IMR-90 (cell line): ENCODE data around the gene PGS1. TPM values are rescaled to one million over a fixed set of nuclear protein-coding genes. Genes with fewer than 3 reads are reported as not detected.

Experiments used
- ATAC-seq: fragments of 200-7000 bp; cut with Tn5 transposase; 2 replicates; pipeline ENCODE4 v1.9.1; 2020; ENCODE audit warnings: low read depth, mild to moderate bottlenecking, moderate library complexity
- BruUV-seq: library from RNA; stranded (reverse); fragments of 400-500 nt; replicated peaks from 2 replicates; lab custom pipeline; 2021; lab: Mats Ljungman, UMichigan
- CTCF ChIA-PET: fragments of 300-600 bp; formaldehyde crosslinking; extraction: SDS; loops from one replicate; lab custom pipeline; 2021; ENCODE audit warnings: antibody characterized with exemption; lab: Yijun Ruan, JAX
- POLR2A ChIA-PET: fragments of 300-600 bp; sonication (Branson Sonifier 250); formaldehyde crosslinking; loops from one replicate; lab custom pipeline; 2022; ENCODE audit warnings: antibody characterized with exemption; ENCODE audit not compliant: unreplicated experiment; lab: Charles Lee
- DNase-seq: peaks from one replicate; pipeline ENCODE4 v3.0.0; 2013
- H2AFZ ChIP-seq: replicated peaks from 2 replicates; pipeline ENCODE3; 2013; ENCODE audit warnings: low read length, mild to moderate bottlenecking; ENCODE audit not compliant: poor library complexity
- H2AK5ac ChIP-seq: 2 replicates; pipeline ENCODE4 v1.6.1; 2013; ENCODE audit warnings: low read depth, low read length, inconsistent platforms
- H2AK9ac ChIP-seq: replicated peaks from 2 replicates; pipeline ENCODE3; 2013; ENCODE audit warnings: mild to moderate bottlenecking, low read depth, low read length, moderate library complexity; ENCODE audit not compliant: poor library complexity
- H2BK120ac ChIP-seq: 2 replicates; pipeline ENCODE4 v1.6.1; 2013; ENCODE audit warnings: low read depth, low read length, inconsistent platforms
- H2BK15ac ChIP-seq: 3 replicates; pipeline ENCODE4 v1.6.1; 2013; ENCODE audit warnings: low read depth, low read length, inconsistent platforms
- H2BK20ac ChIP-seq: 2 replicates; pipeline ENCODE4 v1.6.1; 2013; ENCODE audit warnings: low read depth, mild to moderate bottlenecking, inconsistent platforms, low read length, moderate library complexity
- H2BK5ac ChIP-seq: 2 replicates; pipeline ENCODE4 v1.6.1; 2013; ENCODE audit warnings: mild to moderate bottlenecking, low read depth, low read length, inconsistent platforms; ENCODE audit not compliant: poor library complexity, severe bottlenecking
- H3K14ac ChIP-seq: replicated peaks from 2 replicates; pipeline ENCODE4 v1.6.1; 2013; ENCODE audit warnings: low read depth, low read length, inconsistent platforms
- H3K18ac ChIP-seq: 2 replicates; pipeline ENCODE4 v1.6.1; 2013; ENCODE audit warnings: low read depth, low read length, control low read depth
- H3K23ac ChIP-seq: 2 replicates; pipeline ENCODE4 v1.6.1; 2013; ENCODE audit warnings: low read depth, low read length, inconsistent platforms
- H3K27ac ChIP-seq: 2 replicates; pipeline ENCODE4 v1.5.1; 2013; ENCODE audit warnings: mild to moderate bottlenecking, control low read depth, low read length; ENCODE audit not compliant: insufficient read depth
- H3K27me3 ChIP-seq: 2 replicates; pipeline ENCODE4 v1.6.1; 2013; ENCODE audit warnings: low read length; ENCODE audit not compliant: control insufficient read depth, insufficient read depth
- H3K36me3 ChIP-seq: 2 replicates; pipeline ENCODE4 v1.6.1; 2013; ENCODE audit warnings: low read length, mixed read lengths; ENCODE audit not compliant: control insufficient read depth, insufficient read depth
- H3K4ac ChIP-seq: 2 replicates; pipeline ENCODE4 v1.6.1; 2013; ENCODE audit warnings: low read depth, low read length, inconsistent platforms
- H3K4me1 ChIP-seq: 2 replicates; pipeline ENCODE4 v1.6.1; 2013; ENCODE audit warnings: low read length, mixed read lengths; ENCODE audit not compliant: control insufficient read depth, insufficient read depth
- H3K4me2 ChIP-seq: 2 replicates; pipeline ENCODE4 v1.6.1; 2013; ENCODE audit warnings: low read depth, mild to moderate bottlenecking, control low read depth, low read length, moderate library complexity
- H3K4me3 ChIP-seq: 2 replicates; pipeline ENCODE4 v1.5.1; 2013; ENCODE audit warnings: low read depth, mild to moderate bottlenecking, control low read depth, low read length, moderate library complexity; ENCODE audit not compliant: insufficient read depth
- H3K56ac ChIP-seq: 2 replicates; pipeline ENCODE4 v1.6.1; 2013; ENCODE audit warnings: low read length, inconsistent platforms; ENCODE audit not compliant: insufficient read depth; ENCODE audit errors: extremely low read depth
- H3K79me1 ChIP-seq, 2 experiments: 2 replicates each; pipeline ENCODE4 v1.6.1; 2013; ENCODE audit warnings: low read length in 2 of 2, inconsistent platforms in 1 of 2, low read depth in 1 of 2
- H3K9ac ChIP-seq: 2 replicates; pipeline ENCODE4 v1.6.1; 2013; ENCODE audit warnings: low read depth, low read length, control low read depth
- H3K9me1 ChIP-seq: 2 replicates; pipeline ENCODE4 v1.6.1; 2013; ENCODE audit warnings: low read length, inconsistent platforms; ENCODE audit not compliant: insufficient read depth
- H3K9me3 ChIP-seq: 2 replicates; pipeline ENCODE4 v1.6.1; 2013; ENCODE audit warnings: low read length; ENCODE audit not compliant: control insufficient read depth, insufficient read depth
- H4K20me1 ChIP-seq: 2 replicates; pipeline ENCODE4 v1.6.1; 2013; ENCODE audit warnings: low read length, inconsistent platforms; ENCODE audit not compliant: insufficient read depth
- H4K5ac ChIP-seq: 2 replicates; pipeline ENCODE4 v1.6.1; 2013; ENCODE audit warnings: mild to moderate bottlenecking, low read depth, low read length, control low read depth
- H4K8ac ChIP-seq, 2 experiments: 2 replicates each; pipeline ENCODE4 v1.6.1; 2013; ENCODE audit warnings: low read depth in 2 of 2, low read length in 2 of 2, control low read depth in 1 of 2, inconsistent platforms in 1 of 2
- H4K91ac ChIP-seq: 2 replicates; pipeline ENCODE4 v1.6.1; 2013; ENCODE audit warnings: low read depth, low read length, inconsistent platforms; ENCODE audit not compliant: insufficient read depth
- MXI1 ChIP-seq: IDR thresholded peaks from 2 replicates; pipeline ENCODE4 v1.6.1; 2012; ENCODE audit warnings: low read depth, mild to moderate bottlenecking, low read length, moderate library complexity, borderline replicate concordance
- WGBS, 2 experiments: methylation state at CpG; one replicate each; pipeline versions ENCODE4 v1.1.5 to v1.1.7; 2013; ENCODE audit warnings: missing lambda C conversion rate in 2 of 2; ENCODE audit not compliant: insufficient read length in 1 of 2; ENCODE audit errors: extremely low coverage in 2 of 2; 5-methylcytosine and 5-hydroxymethylcytosine counted together
- dilution Hi-C: fragments of 300-500 bp; cut with HindIII; formaldehyde crosslinking; loops from one replicate; pipeline ENCODE4 v1.14.3; 2018; ENCODE audit warnings: low sequenced_read_pairs; ENCODE audit not compliant: unreplicated experiment
- in situ Hi-C: fragments of 300-500 bp; cut with MboI; formaldehyde crosslinking; loops from 3 replicates; pipeline ENCODE4 v1.14.3; 2019; ENCODE audit warnings: low sequenced_read_pairs, inconsistent platforms, mixed read lengths
- intact Hi-C: fragments of 100-400 bp; cut with micrococcal nuclease; formaldehyde crosslinking; loops from 2 replicates; pipeline ENCODE4 v1.10.0; 2022
- polyA plus RNA-seq, 3 experiments: library from polyadenylated mRNA; depleted of rRNA; stranded (reverse); fragments of >200 nt; gene quantifications; 2 replicates each; pipeline ENCODE4 v1.2.3, GENCODE V29; 2012; ENCODE audit warnings: low replicate concordance in 1 of 3
- total RNA-seq: library from RNA; depleted of rRNA; stranded (reverse); fragments of >200 nt; gene quantifications from 2 replicates; pipeline ENCODE4 v1.2.3, GENCODE V29; 2012

The PGS1 gene
- total and polyA plus RNA-seq, 2 of the 4 experiments (the other 2 are of a cell fraction) = 18.5 to 43.2 TPM

DNA sequence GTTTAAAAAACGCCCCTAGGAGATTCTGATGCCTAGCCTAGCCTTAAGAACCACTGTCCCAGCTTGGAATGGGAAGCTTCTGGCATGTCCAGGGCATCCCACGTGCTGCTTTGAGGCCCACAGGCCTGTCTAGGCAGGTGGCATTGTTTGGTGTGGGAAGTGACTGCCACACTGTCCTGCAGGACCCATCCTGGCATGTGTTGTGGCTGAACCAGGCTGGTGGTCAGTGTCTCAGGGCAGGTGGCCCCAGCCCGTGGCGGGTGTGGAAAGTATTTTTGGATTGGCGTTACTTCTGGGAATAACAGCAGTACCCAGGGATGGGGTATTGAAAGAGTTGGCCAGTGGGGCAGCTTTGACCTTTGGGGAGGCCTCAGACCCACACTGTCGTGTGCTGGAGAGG lies 27.9 kb downstream of the PGS1 start:
- Histone ChIP-seq H3K14ac (no peak overlapping the region), H3K27ac (no peak overlapping the region), H2AK5ac (no peak overlapping the region; the same call in 1 of the 2 replicates), H4K5ac (no peak overlapping the region), H4K8ac (no peak overlapping the region), H3K36me3 (peaks cover 66% of the 10 kb centered on the region), H3K4me2 (no peak overlapping the region), H3K4me3 (no peak overlapping the region), H3K23ac (no peak overlapping the region), H2BK120ac (no peak overlapping the region), H3K9me1 (peaks cover 24% of the 10 kb centered on the region), H3K9me3 (no peaks in the 10 kb centered on the region), H2BK15ac (no peak overlapping the region), H3K9ac (no peak overlapping the region), H2BK20ac (no peak overlapping the region), H2AFZ (no peak overlapping the region), H3K4ac (no peak overlapping the region), H4K20me1 (peaks cover 45% of the 10 kb centered on the region), H3K18ac (no peak overlapping the region), H3K56ac (no peak overlapping the region), H2AK9ac (peak overlapping the region; percentile 23), H3K27me3 (no peaks in the 10 kb centered on the region), H3K79me1 (peaks cover 43 to 90% of the 10 kb centered on the region in 2 experiments), H4K91ac (0 out of 2 replicates have a peak overlapping the region, but pooled peaks have one; percentile 7), H3K4me1 (peaks cover 10% of the 10 kb centered on the region), H2BK5ac (peak overlapping the region; percentile 11)
- in situ Hi-C loops = no loop called here
- no peak for TF ChIP-seq MXI1
- intact Hi-C loops = no loop called here
- BruUV-seq = no TSS peak
- dilution Hi-C loops = no loop called here
- no peak for ATAC-seq
- 100% methylated on average over 2 of the region's 6 CpGs; no CpG with 5 or more reads in 1 of the 2 experiments for whole genome bisulfite sequencing, 2 experiments
- POLR2A ChIA-PET = no interaction called here
- no peak for DNase-seq
- CTCF ChIA-PET = no interaction called here
